Kidney epithelial cell (primary cell): ENCODE results near the gene NCAPD2. TPM values are rescaled to one million over a fixed set of nuclear protein-coding genes. Genes with fewer than 3 reads are reported as not detected.

Experiments
- DNase-seq: peaks from one replicate; pipeline ENCODE4 v3.0.0-alpha.2; 2010; ENCODE audit warnings: low read depth
- H3K27me3 ChIP-seq: 2 replicates; pipeline ENCODE4 v1.6.0; 2011; ENCODE audit warnings: low read length; ENCODE audit not compliant: control insufficient read depth, insufficient read depth
- H3K36me3 ChIP-seq: 2 replicates; pipeline ENCODE4 v1.5.1; 2011; ENCODE audit warnings: low read length; ENCODE audit not compliant: control insufficient read depth, insufficient read depth
- H3K4me3 ChIP-seq: 2 replicates; pipeline ENCODE4 v1.5.1; 2011; ENCODE audit warnings: low read depth, mild to moderate bottlenecking, control low read depth, low read length
- total RNA-seq: library from RNA; depleted of rRNA; stranded (reverse); fragments of >200 nt; gene quantifications from 2 replicates; pipeline ENCODE4 v1.2.3, GENCODE V29; 2015
- TF ChIP-seq, protein P1 (sequence below): IDR thresholded peaks from 2 replicates; pipeline ENCODE4 v1.5.1; 2011; ENCODE audit warnings: mild to moderate bottlenecking, moderate library complexity, low read length, control low read depth, inconsistent platforms; ENCODE audit not compliant: insufficient read depth, poor library complexity, severe bottlenecking

The NCAPD2 gene
- total RNA-seq, 1 donor from 2014 or later: 62.3 TPM

DNA sequence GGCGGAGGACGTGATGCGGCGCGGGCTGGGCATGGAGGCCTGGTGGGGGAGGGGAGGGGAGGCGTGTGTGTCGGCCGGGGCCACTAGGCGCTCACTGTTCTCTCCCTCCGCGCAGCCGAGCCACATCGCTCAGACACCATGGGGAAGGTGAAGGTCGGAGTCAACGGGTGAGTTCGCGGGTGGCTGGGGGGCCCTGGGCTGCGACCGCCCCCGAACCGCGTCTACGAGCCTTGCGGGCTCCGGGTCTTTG, 40.7 kb downstream of the NCAPD2 start:
- no peaks in the 10 kb centered on the region for H3K27me3 ChIP-seq
- no peak for DNase-seq
- peaks cover 10% of the 10 kb centered on the region for H3K36me3 ChIP-seq
- H3K4me3 ChIP-seq: peak overlapping the region; percentile 65
- TF ChIP-seq, protein P1, sequence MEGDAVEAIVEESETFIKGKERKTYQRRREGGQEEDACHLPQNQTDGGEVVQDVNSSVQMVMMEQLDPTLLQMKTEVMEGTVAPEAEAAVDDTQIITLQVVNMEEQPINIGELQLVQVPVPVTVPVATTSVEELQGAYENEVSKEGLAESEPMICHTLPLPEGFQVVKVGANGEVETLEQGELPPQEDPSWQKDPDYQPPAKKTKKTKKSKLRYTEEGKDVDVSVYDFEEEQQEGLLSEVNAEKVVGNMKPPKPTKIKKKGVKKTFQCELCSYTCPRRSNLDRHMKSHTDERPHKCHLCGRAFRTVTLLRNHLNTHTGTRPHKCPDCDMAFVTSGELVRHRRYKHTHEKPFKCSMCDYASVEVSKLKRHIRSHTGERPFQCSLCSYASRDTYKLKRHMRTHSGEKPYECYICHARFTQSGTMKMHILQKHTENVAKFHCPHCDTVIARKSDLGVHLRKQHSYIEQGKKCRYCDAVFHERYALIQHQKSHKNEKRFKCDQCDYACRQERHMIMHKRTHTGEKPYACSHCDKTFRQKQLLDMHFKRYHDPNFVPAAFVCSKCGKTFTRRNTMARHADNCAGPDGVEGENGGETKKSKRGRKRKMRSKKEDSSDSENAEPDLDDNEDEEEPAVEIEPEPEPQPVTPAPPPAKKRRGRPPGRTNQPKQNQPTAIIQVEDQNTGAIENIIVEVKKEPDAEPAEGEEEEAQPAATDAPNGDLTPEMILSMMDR: no peak

DNA sequence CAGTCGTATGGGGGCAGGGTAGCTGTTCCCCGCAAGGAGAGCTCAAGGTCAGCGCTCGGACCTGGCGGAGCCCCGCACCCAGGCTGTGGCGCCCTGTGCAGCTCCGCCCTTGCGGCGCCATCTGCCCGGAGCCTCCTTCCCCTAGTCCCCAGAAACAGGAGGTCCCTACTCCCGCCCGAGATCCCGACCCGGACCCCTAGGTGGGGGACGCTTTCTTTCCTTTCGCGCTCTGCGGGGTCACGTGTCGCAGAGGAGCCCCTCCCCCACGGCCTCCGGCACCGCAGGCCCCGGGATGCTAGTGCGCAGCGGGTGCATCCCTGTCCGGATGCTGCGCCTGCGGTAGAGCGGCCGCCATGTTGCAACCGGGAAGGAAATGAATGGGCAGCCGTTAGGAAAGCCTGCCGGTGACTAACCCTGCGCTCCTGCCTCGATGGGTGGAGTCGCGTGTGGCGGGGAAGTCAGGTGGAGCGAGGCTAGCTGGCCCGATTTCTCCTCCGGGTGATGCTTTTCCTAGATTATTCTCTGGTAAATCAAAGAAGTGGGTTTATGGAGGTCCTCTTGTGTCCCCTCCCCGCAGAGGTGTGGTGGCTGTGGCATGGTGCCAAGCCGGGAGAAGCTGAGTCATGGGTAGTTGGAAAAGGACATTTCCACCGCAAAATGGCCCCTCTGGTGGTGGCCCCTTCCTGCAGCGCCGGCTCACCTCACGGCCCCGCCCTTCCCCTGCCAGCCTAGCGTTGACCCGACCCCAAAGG, 41.2 kb downstream of the NCAPD2 start:
- no peak for DNase-seq
- TF ChIP-seq, protein P1: no peak
- Histone ChIP-seq H3K27me3 (no peaks in the 10 kb centered on the region), H3K36me3 (peaks cover 10% of the 10 kb centered on the region), H3K4me3 (peak overlapping the region; percentile 65)

DNA sequence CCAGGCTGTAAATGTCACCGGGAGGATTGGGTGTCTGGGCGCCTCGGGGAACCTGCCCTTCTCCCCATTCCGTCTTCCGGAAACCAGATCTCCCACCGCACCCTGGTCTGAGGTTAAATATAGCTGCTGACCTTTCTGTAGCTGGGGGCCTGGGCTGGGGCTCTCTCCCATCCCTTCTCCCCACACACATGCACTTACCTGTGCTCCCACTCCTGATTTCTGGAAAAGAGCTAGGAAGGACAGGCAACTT, 41.7 kb downstream of the NCAPD2 start:
- peak overlapping the region; percentile 65 for H3K4me3 ChIP-seq
- H3K27me3 ChIP-seq: no peaks in the 10 kb centered on the region
- peaks cover 10% of the 10 kb centered on the region for H3K36me3 ChIP-seq
- no peak for DNase-seq
- TF ChIP-seq, protein P1: no peak

DNA sequence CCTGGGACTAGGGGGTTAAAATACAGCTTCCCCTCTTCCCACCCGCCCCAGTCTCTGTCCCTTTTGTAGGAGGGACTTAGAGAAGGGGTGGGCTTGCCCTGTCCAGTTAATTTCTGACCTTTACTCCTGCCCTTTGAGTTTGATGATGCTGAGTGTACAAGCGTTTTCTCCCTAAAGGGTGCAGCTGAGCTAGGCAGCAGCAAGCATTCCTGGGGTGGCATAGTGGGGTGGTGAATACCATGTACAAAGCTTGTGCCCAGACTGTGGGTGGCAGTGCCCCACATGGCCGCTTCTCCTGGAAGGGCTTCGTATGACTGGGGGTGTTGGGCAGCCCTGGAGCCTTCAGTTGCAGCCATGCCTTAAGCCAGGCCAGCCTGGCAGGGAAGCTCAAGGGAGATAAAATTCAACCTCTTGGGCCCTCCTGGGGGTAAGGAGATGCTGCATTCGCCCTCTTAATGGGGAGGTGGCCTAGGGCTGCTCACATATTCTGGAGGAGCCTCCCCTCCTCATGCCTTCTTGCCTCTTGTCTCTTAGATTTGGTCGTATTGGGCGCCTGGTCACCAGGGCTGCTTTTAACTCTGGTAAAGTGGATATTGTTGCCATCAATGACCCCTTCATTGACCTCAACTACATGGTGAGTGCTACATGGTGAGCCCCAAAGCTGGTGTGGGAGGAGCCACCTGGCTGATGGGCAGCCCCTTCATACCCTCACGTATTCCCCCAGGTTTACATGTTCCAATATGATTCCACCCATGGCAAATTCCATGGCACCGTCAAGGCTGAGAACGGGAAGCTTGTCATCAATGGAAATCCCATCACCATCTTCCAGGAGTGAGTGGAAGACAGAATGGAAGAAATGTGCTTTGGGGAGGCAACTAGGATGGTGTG, 42.3 kb downstream of the NCAPD2 start:
- H3K4me3 ChIP-seq: peak overlapping the region; percentile 65
- TF ChIP-seq, protein P1: no peak
- no peak for DNase-seq
- H3K27me3 ChIP-seq: no peaks in the 10 kb centered on the region
- peaks cover 10% of the 10 kb centered on the region for H3K36me3 ChIP-seq

DNA sequence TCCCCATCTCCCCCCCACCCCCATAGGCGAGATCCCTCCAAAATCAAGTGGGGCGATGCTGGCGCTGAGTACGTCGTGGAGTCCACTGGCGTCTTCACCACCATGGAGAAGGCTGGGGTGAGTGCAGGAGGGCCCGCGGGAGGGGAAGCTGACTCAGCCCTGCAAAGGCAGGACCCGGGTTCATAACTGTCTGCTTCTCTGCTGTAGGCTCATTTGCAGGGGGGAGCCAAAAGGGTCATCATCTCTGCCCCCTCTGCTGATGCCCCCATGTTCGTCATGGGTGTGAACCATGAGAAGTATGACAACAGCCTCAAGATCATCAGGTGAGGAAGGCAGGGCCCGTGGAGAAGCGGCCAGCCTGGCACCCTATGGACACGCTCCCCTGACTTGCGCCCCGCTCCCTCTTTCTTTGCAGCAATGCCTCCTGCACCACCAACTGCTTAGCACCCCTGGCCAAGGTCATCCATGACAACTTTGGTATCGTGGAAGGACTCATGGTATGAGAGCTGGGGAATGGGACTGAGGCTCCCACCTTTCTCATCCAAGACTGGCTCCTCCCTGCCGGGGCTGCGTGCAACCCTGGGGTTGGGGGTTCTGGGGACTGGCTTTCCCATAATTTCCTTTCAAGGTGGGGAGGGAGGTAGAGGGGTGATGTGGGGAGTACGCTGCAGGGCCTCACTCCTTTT, 43.1 kb downstream of the NCAPD2 start:
- H3K27me3 ChIP-seq: no peaks in the 10 kb centered on the region
- H3K36me3 ChIP-seq: peaks cover 10% of the 10 kb centered on the region
- TF ChIP-seq, protein P1: no peak
- peak overlapping the region; percentile 65 for H3K4me3 ChIP-seq
- no peak for DNase-seq
